WTC11 (cell line): ENCODE results near the gene RNF113B. TPM values are rescaled to one million over a fixed set of nuclear protein-coding genes. Genes with fewer than 3 reads are reported as not detected.

Experiments used
- ATAC-seq: fragments of 200-7000 bp; cut with Tn5 transposase; 2 replicates; pipeline ENCODE4 v1.10.0; 2021; ENCODE audit warnings: mild to moderate bottlenecking, moderate library complexity
- CTCF ChIA-PET: fragments of 300-600 bp; sonication (Branson Sonifier 250); formaldehyde crosslinking; loops from one replicate; lab custom pipeline; 2021; ENCODE audit warnings: antibody characterized with exemption; lab: Charles Lee
- POLR2A ChIA-PET: fragments of 350-600 bp; sonication (Branson Sonifier 250); formaldehyde crosslinking; loops from one replicate; lab custom pipeline; 2021; ENCODE audit warnings: antibody characterized with exemption; lab: Charles Lee
- DNase-seq: peaks from one replicate; pipeline ENCODE4 v3.0.0; 2021; ENCODE audit warnings: low spot score
- H3K27ac Mint-ChIP-seq: 2 replicates; pipeline ENCODE4 v1.8.0; 2021; ENCODE audit warnings: mixed read lengths
- H3K27me3 Mint-ChIP-seq: 2 replicates; pipeline ENCODE4 v1.8.0; 2021; ENCODE audit warnings: low read depth, mild to moderate bottlenecking, moderate library complexity, mixed read lengths
- H3K36me3 Mint-ChIP-seq: 2 replicates; pipeline ENCODE4 v1.8.0; 2021; ENCODE audit warnings: mixed read lengths
- H3K4me1 Mint-ChIP-seq: 2 replicates; pipeline ENCODE4 v1.8.0; 2022; ENCODE audit warnings: mixed read lengths
- H3K4me3 Mint-ChIP-seq: 2 replicates; pipeline ENCODE4 v1.8.0; 2021; ENCODE audit warnings: mild to moderate bottlenecking, moderate library complexity, mixed read lengths
- H3K9me3 Mint-ChIP-seq: 2 replicates; pipeline ENCODE4 v1.8.0; 2021; ENCODE audit warnings: mixed read lengths
- ATF1 ChIP-seq: sonication (generic); formaldehyde crosslinking; IDR thresholded peaks from 2 replicates; pipeline ENCODE4 v1.8.1; 2023; ENCODE audit warnings: mild to moderate bottlenecking, moderate library complexity, missing genetic modification reagents
- CDX4 ChIP-seq: fragments of 250-450 bp; sonication (Bioruptor Pico); IDR thresholded peaks from 2 replicates; pipeline ENCODE4 v1.9.0; 2021; ENCODE audit warnings: moderate library complexity, mild to moderate bottlenecking, inconsistent platforms, borderline replicate concordance
- JUN ChIP-seq: sonication (generic); formaldehyde crosslinking; IDR thresholded peaks from 2 replicates; pipeline ENCODE4 v1.8.0; 2023; ENCODE audit warnings: mild to moderate bottlenecking, missing genetic modification reagents
- NR2C2 ChIP-seq: sonication (generic); formaldehyde crosslinking; IDR thresholded peaks from 2 replicates; pipeline ENCODE4 v1.8.0; 2022; ENCODE audit warnings: mild to moderate bottlenecking, missing genetic modification reagents
- NR3C1 ChIP-seq: sonication (generic); formaldehyde crosslinking; conservative IDR thresholded peaks from 2 replicates; pipeline ENCODE4 v1.8.1; 2023; ENCODE audit warnings: low read depth, mild to moderate bottlenecking, missing genetic modification reagents
- TEAD1 ChIP-seq: sonication (generic); formaldehyde crosslinking; IDR thresholded peaks from 2 replicates; pipeline ENCODE4 v1.8.0; 2022; ENCODE audit warnings: mild to moderate bottlenecking, missing genetic modification reagents
- TP53 ChIP-seq: sonication (generic); formaldehyde crosslinking; IDR thresholded peaks from 2 replicates; pipeline ENCODE4 v1.8.1; 2023; ENCODE audit warnings: mild to moderate bottlenecking, missing genetic modification reagents
- ZNF138 ChIP-seq: sonication (generic); formaldehyde crosslinking; conservative IDR thresholded peaks from 2 replicates; pipeline ENCODE4 v1.8.1; 2022; ENCODE audit warnings: mild to moderate bottlenecking, moderate library complexity, missing genetic modification reagents
- ZNF232 ChIP-seq: sonication (generic); formaldehyde crosslinking; IDR thresholded peaks from 2 replicates; pipeline ENCODE4 v1.8.0; 2022; ENCODE audit warnings: mild to moderate bottlenecking, missing genetic modification reagents
- ZNF317 ChIP-seq: sonication (generic); formaldehyde crosslinking; IDR thresholded peaks from 2 replicates; pipeline ENCODE4 v1.8.1; 2023; ENCODE audit warnings: low read depth, mild to moderate bottlenecking, moderate library complexity, missing genetic modification reagents, borderline replicate concordance
- ZNF396 ChIP-seq: fragments of 250-450 bp; sonication (Bioruptor Pico); IDR thresholded peaks from 2 replicates; pipeline ENCODE4 v1.8.0; 2021; ENCODE audit warnings: mild to moderate bottlenecking, moderate library complexity, borderline replicate concordance
- ZNF423 ChIP-seq: fragments of 250-450 bp; sonication (Bioruptor Pico); IDR thresholded peaks from 2 replicates; pipeline ENCODE4 v2.1.2; 2022; ENCODE audit warnings: mild to moderate bottlenecking, moderate library complexity
- total RNA-seq: library from RNA; stranded (reverse); gene quantifications from 3 replicates; pipeline ENCODE4 v1.2.3, GENCODE V29; 2021
- TF ChIP-seq, protein P1 (sequence below): sonication (generic); formaldehyde crosslinking; IDR thresholded peaks from 2 replicates; pipeline ENCODE4 v1.8.1; 2022; ENCODE audit warnings: mild to moderate bottlenecking, missing genetic modification reagents, moderate library complexity, borderline replicate concordance

Gene RNF113B
- total RNA-seq, 1 experiment from 2014 or later: not detected

DNA sequence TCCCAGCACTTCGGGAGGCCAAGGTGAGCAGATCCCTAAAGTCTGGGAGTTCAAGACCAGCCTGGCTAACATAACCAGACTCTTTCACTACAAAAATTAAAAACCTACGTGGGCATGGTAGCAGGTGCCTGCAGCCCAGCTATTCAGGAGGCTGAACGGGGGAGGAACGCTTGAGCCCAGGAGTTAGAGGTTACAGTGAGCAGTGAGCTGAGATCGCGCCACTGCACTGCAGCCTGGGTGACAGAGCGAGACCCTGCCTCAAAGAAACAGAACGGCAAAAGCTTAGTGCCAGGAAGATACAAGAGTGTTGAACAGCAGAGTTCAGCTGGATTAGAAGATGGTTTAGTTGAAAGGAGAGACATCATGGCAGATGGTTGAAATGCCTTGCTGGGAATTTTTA, 24.1 kb upstream of the RNF113B start:
- POLR2A ChIA-PET: interaction anchor here (1.4 kb wide), 1 partner anchor 11 kb away, joined by 3 read pairs; no protein-coding TSS in a partner anchor
- TF ChIP-seq NR2C2 (CRISPR knock-in tag): no peak
- TF ChIP-seq ZNF317 (CRISPR knock-in tag): no peak
- no peak for TF ChIP-seq TP53 (CRISPR knock-in tag)
- TF ChIP-seq, protein P1, sequence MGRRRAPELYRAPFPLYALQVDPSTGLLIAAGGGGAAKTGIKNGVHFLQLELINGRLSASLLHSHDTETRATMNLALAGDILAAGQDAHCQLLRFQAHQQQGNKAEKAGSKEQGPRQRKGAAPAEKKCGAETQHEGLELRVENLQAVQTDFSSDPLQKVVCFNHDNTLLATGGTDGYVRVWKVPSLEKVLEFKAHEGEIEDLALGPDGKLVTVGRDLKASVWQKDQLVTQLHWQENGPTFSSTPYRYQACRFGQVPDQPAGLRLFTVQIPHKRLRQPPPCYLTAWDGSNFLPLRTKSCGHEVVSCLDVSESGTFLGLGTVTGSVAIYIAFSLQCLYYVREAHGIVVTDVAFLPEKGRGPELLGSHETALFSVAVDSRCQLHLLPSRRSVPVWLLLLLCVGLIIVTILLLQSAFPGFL (CRISPR knock-in tag): no peak
- no peak for TF ChIP-seq CDX4 (CRISPR knock-in tag)
- TF ChIP-seq ZNF396 (CRISPR knock-in tag): no peak
- TF ChIP-seq ZNF423 (CRISPR knock-in tag): no peak
- TF ChIP-seq ATF1: no peak
- TF ChIP-seq ZNF232 (CRISPR knock-in tag): no peak

DNA sequence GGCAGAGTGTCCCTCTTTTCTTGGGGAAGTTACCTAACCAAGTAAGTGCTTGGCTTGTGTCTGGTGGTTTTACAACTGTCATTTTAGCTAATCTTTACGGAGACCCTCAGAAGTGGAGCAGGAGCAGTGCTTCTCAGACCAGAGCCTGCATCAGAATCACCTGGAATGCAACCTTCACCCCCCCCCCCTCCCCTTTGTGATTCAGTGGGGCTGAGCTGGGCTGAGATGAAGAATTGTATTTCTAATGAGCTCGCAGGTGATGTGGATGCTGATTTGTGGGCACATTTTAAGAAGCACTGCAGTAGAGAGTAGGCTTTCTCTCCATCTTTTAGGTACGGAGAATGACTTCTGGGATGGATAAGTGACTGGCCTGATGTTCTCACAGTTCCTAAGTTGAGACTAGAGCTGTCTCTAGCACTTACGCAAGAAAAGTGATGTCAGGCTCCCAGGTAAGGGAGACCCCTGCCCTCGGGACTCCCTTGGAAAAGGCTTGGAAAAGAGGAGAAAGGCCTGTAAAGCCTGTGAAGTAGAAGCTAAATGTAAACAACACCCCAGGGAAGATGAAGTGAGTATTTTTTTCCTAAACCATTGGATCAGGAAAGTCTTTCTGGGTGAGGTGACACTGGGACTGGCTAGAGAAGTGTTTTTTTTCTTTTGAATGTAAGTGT, 23.3 kb upstream of the RNF113B start:
- peaks cover 43% of the 10 kb centered on the region for H3K4me1 Mint-ChIP-seq
- peaks cover 16% of the 10 kb centered on the region for H3K9me3 Mint-ChIP-seq
- TF ChIP-seq ZNF138: no peak
- peak; percentile 35; the same call in 1 of the 2 replicates for TF ChIP-seq TEAD1 (CRISPR knock-in tag)
- CTCF ChIA-PET: interaction anchor here (0.6 to 1.7 kb wide), 10 partner anchors 10 to 245 kb away, joined by 3 to 9 read pairs (median 4); no protein-coding TSS in a partner anchor
- H3K27me3 Mint-ChIP-seq: no peaks in the 10 kb centered on the region
- POLR2A ChIA-PET: interaction anchor here (0.7 kb wide), 2 partner anchors 14 to 27 kb away, joined by 4 read pairs; no protein-coding TSS in a partner anchor
- ATAC-seq: peak; percentile 86
- peak overlapping the region; percentile 86 for H3K27ac Mint-ChIP-seq
- peak overlapping the region; percentile 59 for H3K4me3 Mint-ChIP-seq
- no peak for DNase-seq
- H3K36me3 Mint-ChIP-seq: peaks cover 26% of the 10 kb centered on the region

More for the DNA sequence above, 24.1 kb upstream of the RNF113B start:
- Mint-ChIP-seq H3K27me3 (no peaks in the 10 kb centered on the region), H3K4me1 (peaks cover 41% of the 10 kb centered on the region), H3K4me3 (peak overlapping the region; percentile 59), H3K9me3 (peaks cover 25% of the 10 kb centered on the region), H3K36me3 (peaks cover 35% of the 10 kb centered on the region), H3K27ac (peak overlapping the region; percentile 86)
- DNase-seq (no peak), ATAC-seq (no peak)
- CTCF ChIA-PET: interaction anchor here (1.4 to 1.7 kb wide), 4 partner anchors 24 to 168 kb away, joined by 4 to 9 read pairs (median 4); no protein-coding TSS in a partner anchor

DNA sequence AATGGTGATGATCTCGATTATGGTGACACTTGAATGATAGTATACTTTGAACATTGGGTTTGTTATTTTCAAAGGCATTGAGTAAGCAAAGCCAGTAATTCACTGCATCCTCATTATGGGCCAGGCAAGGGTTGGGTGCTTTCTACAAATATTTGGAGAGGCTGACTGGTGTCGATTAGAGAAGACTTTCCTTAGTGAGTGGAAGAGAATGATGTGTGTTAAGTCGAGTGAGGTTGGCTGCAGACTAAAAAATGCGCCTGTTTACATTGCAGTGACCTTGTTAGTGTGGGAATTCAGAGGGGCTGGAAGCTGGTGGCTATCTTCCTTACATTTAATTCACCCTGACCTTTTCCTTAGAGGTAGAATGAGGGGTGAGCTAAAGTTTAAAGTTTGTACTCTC, 22.4 kb upstream of the RNF113B start:
- CTCF ChIA-PET: interaction anchor here (1.1 to 1.5 kb wide), 4 partner anchors 9 to 245 kb away, joined by 3 to 9 read pairs (median 4); no protein-coding TSS in a partner anchor
- Mint-ChIP-seq H3K4me1 (peaks cover 51% of the 10 kb centered on the region), H3K4me3 (peak overlapping the region; percentile 59), H3K27ac (peak overlapping the region; percentile 86), H3K9me3 (peaks cover 8% of the 10 kb centered on the region), H3K27me3 (no peaks in the 10 kb centered on the region), H3K36me3 (peaks cover 18% of the 10 kb centered on the region)
- POLR2A ChIA-PET: no interaction called here
- TF ChIP-seq TEAD1 (CRISPR knock-in tag) (no peak), NR3C1 (no peak), JUN (CRISPR knock-in tag) (no peak)
- ATAC-seq (peak; percentile 28), DNase-seq (no peak)

DNA sequence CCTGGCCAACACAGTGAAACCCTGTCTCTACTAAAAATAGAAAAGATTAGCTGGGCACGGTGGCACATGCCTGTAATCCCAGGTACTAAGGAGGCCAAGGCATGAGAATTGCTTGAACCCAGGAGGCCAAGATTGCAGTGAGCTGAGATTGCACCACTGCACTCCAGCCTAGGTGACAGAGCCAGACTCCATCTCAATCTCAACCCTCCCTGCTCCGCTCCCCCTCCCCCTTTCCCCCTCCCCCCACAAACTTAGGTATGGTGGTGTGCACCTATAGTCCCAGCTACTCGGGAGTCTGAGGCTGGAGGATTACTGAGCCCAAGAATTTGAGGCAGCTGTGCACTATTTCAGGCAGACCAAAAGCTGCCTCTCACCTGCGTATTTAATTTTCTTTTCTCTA, 21.6 kb upstream of the RNF113B start:
- POLR2A ChIA-PET: no interaction called here
- Mint-ChIP-seq H3K36me3 (peaks cover 10% of the 10 kb centered on the region), H3K27ac (peak overlapping the region; percentile 86), H3K4me1 (peaks cover 54% of the 10 kb centered on the region), H3K27me3 (no peaks in the 10 kb centered on the region), H3K4me3 (no peak overlapping the region), H3K9me3 (peaks cover 3% of the 10 kb centered on the region; the same call in 1 of the 2 replicates)
- DNase-seq (no peak), ATAC-seq (no peak)
- TF ChIP-seq TP53 (CRISPR knock-in tag): no peak
- CTCF ChIA-PET: no interaction called here
